ENCODE data around the gene ZNF684.

ZNF684 gene

DNA sequence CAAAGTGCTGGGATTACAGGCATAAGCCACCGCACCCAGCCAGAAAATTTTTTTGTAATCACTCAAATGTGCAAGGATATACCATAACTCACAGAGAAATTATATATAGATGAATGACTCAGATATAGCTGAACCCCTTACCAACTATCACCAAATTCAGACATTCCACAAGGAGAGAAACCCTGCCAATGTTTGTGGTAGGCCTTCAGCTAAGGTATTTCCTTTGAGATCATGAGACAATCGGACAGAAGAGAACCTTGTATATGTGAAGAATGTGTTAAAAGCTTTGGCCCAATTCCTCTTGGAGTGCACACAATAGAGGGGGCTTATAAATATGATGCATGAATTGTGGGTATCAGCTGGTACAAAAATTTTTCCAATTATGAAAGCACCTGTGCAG, 50.7 kb downstream of the ZNF684 start:
- Histone ChIP-seq H3K14ac (ENCODE audit: low read length in 2 of 2) (no peak overlapping the region), H3K79me1 (replicated peaks; ENCODE audit: low read length, poor library complexity, severe bottlenecking) (no peaks in the 10 kb centered on the region), H4K91ac (ENCODE audit: low read length) (no peak overlapping the region), H2AK5ac (ENCODE audit: low read length, severe bottlenecking) (no peak overlapping the region), H3K27ac (ENCODE audit: low read length, poor library complexity, severe bottlenecking) (no peak overlapping the region), H3K4ac (ENCODE audit: low read depth in 1 of 2, low read length in 2 of 2) (no peak overlapping the region), H3K4me2 (ENCODE audit: low read length, poor library complexity, severe bottlenecking) (no peak overlapping the region), H3K36me3 (ENCODE audit: control insufficient read depth in 1 of 2, insufficient read depth in 2 of 2, low read depth in 1 of 2, low read length in 2 of 2) (no peaks in the 10 kb centered on the region), H2BK15ac (ENCODE audit: low read depth, poor library complexity, severe bottlenecking) (no peak overlapping the region), H2BK5ac (ENCODE audit: low read depth, low read length, poor library complexity, severe bottlenecking) (no peak overlapping the region), H3K4me1 (ENCODE audit: control insufficient read depth, insufficient read depth, low read depth, low read length) (no peaks in the 10 kb centered on the region), H3K4me3 (ENCODE audit: insufficient read depth in 1 of 2, low read depth in 1 of 2, low read length in 2 of 2) (no peak overlapping the region), H3K18ac (ENCODE audit: low read depth in 1 of 2, low read length in 2 of 2) (no peak overlapping the region), H3K9ac (ENCODE audit: low read length) (no peak overlapping the region), H2BK120ac (ENCODE audit: low read depth, low read length) (no peak overlapping the region), H3K27me3 (ENCODE audit: control insufficient read depth in 1 of 2, insufficient read depth in 1 of 2, low read length in 2 of 2) (peaks cover 12 to 17% of the 10 kb centered on the region in 2 experiments), H3K9me3 (ENCODE audit: control insufficient read depth, low read length) (no peaks in the 10 kb centered on the region), H4K8ac (ENCODE audit: low read length) (no peak overlapping the region), H3K23ac (ENCODE audit: low read length in 2 of 2) (no peak overlapping the region), H2BK12ac (ENCODE audit: low read length in 2 of 2) (no peak overlapping the region), H2AFZ (ENCODE audit: low read depth, low read length) (no peak overlapping the region)
- DNase-seq = no peak
- WGBS = 78% methylated on average over 1 of the region's 2 CpGs

- Histone ChIP-seq H3K27me3 (ENCODE audit: control insufficient read depth in 1 of 2, insufficient read depth in 1 of 2, low read length in 2 of 2) (peaks cover 20 to 27% of the 10 kb centered on the region in 2 experiments), H4K8ac (ENCODE audit: low read length) (no peak overlapping the region), H3K4ac (ENCODE audit: low read depth in 1 of 2, low read length in 2 of 2) (no peak overlapping the region), H3K4me2 (ENCODE audit: low read length, poor library complexity, severe bottlenecking) (no peak overlapping the region), H3K18ac (ENCODE audit: low read depth in 1 of 2, low read length in 2 of 2) (peak overlapping the region in 1 of 2 experiments; percentile 38), H2BK15ac (ENCODE audit: low read depth, poor library complexity, severe bottlenecking) (no peak overlapping the region), H3K79me1 (replicated peaks; ENCODE audit: low read length, poor library complexity, severe bottlenecking) (no peaks in the 10 kb centered on the region), H3K14ac (ENCODE audit: low read length in 2 of 2) (no peak overlapping the region), H3K27ac (ENCODE audit: low read length, poor library complexity, severe bottlenecking) (no peak overlapping the region), H3K9ac (ENCODE audit: low read length) (peak overlapping the region; percentile 54), H3K4me3 (ENCODE audit: insufficient read depth in 1 of 2, low read depth in 1 of 2, low read length in 2 of 2) (no peak overlapping the region), H2AFZ (ENCODE audit: low read depth, low read length) (no peak overlapping the region), H2BK12ac (ENCODE audit: low read length in 2 of 2) (no peak overlapping the region), H3K23ac (ENCODE audit: low read length in 2 of 2) (no peak overlapping the region), H3K9me3 (ENCODE audit: control insufficient read depth, low read length) (no peaks in the 10 kb centered on the region), H4K91ac (ENCODE audit: low read length) (no peak overlapping the region), H2BK120ac (ENCODE audit: low read depth, low read length) (no peak overlapping the region), H3K4me1 (ENCODE audit: control insufficient read depth, insufficient read depth, low read depth, low read length) (no peaks in the 10 kb centered on the region), H2AK5ac (ENCODE audit: low read length, severe bottlenecking) (no peak overlapping the region), H2BK5ac (ENCODE audit: low read depth, low read length, poor library complexity, severe bottlenecking) (no peak overlapping the region), H3K36me3 (ENCODE audit: control insufficient read depth in 1 of 2, insufficient read depth in 2 of 2, low read depth in 1 of 2, low read length in 2 of 2) (no peaks in the 10 kb centered on the region)
- WGBS = 69% methylated on average over 4 of the region's 6 CpGs
- no peak for DNase-seq
These were observed 52.5 kb downstream of the ZNF684 start for GRCh38 chr1:40583980-40584379.

GRCh38 chr1:40588586-40588985, 57.1 kb downstream of the ZNF684 start:
- Histone ChIP-seq H3K27me3 (ENCODE audit: control insufficient read depth in 1 of 2, insufficient read depth in 1 of 2, low read length in 2 of 2) (peaks cover 20 to 25% of the 10 kb centered on the region in 2 experiments), H3K4ac (ENCODE audit: low read depth in 1 of 2, low read length in 2 of 2) (no peak overlapping the region), H3K14ac (ENCODE audit: low read length in 2 of 2) (no peak overlapping the region), H4K8ac (ENCODE audit: low read length) (no peak overlapping the region), H2AFZ (ENCODE audit: low read depth, low read length) (no peak overlapping the region), H3K4me1 (ENCODE audit: control insufficient read depth, insufficient read depth, low read depth, low read length) (no peaks in the 10 kb centered on the region), H2AK5ac (ENCODE audit: low read length, severe bottlenecking) (no peak overlapping the region), H3K18ac (ENCODE audit: low read depth in 1 of 2, low read length in 2 of 2) (no peak overlapping the region), H3K23ac (ENCODE audit: low read length in 2 of 2) (no peak overlapping the region), H3K9ac (ENCODE audit: low read length) (no peak overlapping the region), H2BK5ac (ENCODE audit: low read depth, low read length, poor library complexity, severe bottlenecking) (no peak overlapping the region), H3K27ac (ENCODE audit: low read length, poor library complexity, severe bottlenecking) (no peak overlapping the region), H3K4me3 (ENCODE audit: insufficient read depth in 1 of 2, low read depth in 1 of 2, low read length in 2 of 2) (no peak overlapping the region), H3K79me1 (replicated peaks; ENCODE audit: low read length, poor library complexity, severe bottlenecking) (no peaks in the 10 kb centered on the region), H2BK120ac (ENCODE audit: low read depth, low read length) (no peak overlapping the region), H4K91ac (ENCODE audit: low read length) (no peak overlapping the region), H2BK12ac (ENCODE audit: low read length in 2 of 2) (no peak overlapping the region), H3K9me3 (ENCODE audit: control insufficient read depth, low read length) (no peaks in the 10 kb centered on the region), H3K36me3 (ENCODE audit: control insufficient read depth in 1 of 2, insufficient read depth in 2 of 2, low read depth in 1 of 2, low read length in 2 of 2) (no peaks in the 10 kb centered on the region), H2BK15ac (ENCODE audit: low read depth, poor library complexity, severe bottlenecking) (no peak overlapping the region), H3K4me2 (ENCODE audit: low read length, poor library complexity, severe bottlenecking) (no peak overlapping the region)
- 66% methylated on average over 2 of the region's 2 CpGs for WGBS
- DNase-seq = no peak

DNA sequence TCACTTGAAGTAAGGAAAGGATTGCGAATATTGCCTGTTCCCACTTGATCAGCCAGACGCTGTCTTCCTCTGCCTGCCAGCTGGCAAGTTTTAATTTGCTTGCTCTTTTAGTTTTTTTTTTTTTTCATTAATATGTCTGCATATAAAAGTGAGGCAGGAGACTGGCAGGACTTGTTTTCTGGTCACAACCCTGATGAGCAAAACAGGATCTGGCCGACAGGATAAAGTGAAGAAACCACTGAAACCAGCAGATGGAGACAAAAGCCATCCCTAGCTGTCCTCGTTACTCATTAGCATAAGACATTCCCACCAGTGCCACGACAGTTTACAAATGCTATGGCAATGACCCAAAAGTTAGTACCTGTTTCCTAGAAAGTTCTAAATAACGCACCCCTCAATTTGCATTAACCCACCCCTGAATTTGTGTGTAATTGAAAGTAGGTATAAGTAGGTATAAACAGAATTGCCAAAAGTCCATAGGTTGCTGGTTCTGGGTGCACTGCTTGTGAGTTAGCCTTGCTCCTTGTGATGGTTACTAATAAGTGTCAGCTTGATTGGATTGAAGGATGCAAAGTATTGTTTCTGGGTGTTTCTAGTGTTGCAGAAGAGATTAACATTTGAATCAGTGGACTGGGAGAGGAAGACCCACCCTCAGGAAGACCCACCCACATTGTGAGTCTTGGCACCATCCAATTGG, 60.8 kb downstream of the ZNF684 start:
- Histone ChIP-seq H2BK120ac (ENCODE audit: low read depth, low read length) (no peak overlapping the region), H3K18ac (ENCODE audit: low read depth in 1 of 2, low read length in 2 of 2) (no peak overlapping the region), H3K14ac (ENCODE audit: low read length in 2 of 2) (no peak overlapping the region), H3K4me1 (ENCODE audit: control insufficient read depth, insufficient read depth, low read depth, low read length) (no peaks in the 10 kb centered on the region), H3K9ac (ENCODE audit: low read length) (no peak overlapping the region), H4K91ac (ENCODE audit: low read length) (no peak overlapping the region), H3K9me3 (ENCODE audit: control insufficient read depth, low read length) (no peaks in the 10 kb centered on the region), H3K4ac (ENCODE audit: low read depth in 1 of 2, low read length in 2 of 2) (no peak overlapping the region), H2BK15ac (ENCODE audit: low read depth, poor library complexity, severe bottlenecking) (no peak overlapping the region), H3K27ac (ENCODE audit: low read length, poor library complexity, severe bottlenecking) (no peak overlapping the region), H2AFZ (ENCODE audit: low read depth, low read length) (no peak overlapping the region), H2AK5ac (ENCODE audit: low read length, severe bottlenecking) (no peak overlapping the region), H2BK12ac (ENCODE audit: low read length in 2 of 2) (no peak overlapping the region), H3K27me3 (ENCODE audit: control insufficient read depth in 1 of 2, insufficient read depth in 1 of 2, low read length in 2 of 2) (peaks cover 12 to 14% of the 10 kb centered on the region in 2 experiments), H3K23ac (ENCODE audit: low read length in 2 of 2) (no peak overlapping the region), H3K36me3 (ENCODE audit: control insufficient read depth in 1 of 2, insufficient read depth in 2 of 2, low read depth in 1 of 2, low read length in 2 of 2) (no peaks in the 10 kb centered on the region), H3K79me1 (replicated peaks; ENCODE audit: low read length, poor library complexity, severe bottlenecking) (no peaks in the 10 kb centered on the region), H3K4me2 (ENCODE audit: low read length, poor library complexity, severe bottlenecking) (no peak overlapping the region), H4K8ac (ENCODE audit: low read length) (no peak overlapping the region), H3K4me3 (ENCODE audit: insufficient read depth in 1 of 2, low read depth in 1 of 2, low read length in 2 of 2) (no peak overlapping the region), H2BK5ac (ENCODE audit: low read depth, low read length, poor library complexity, severe bottlenecking) (no peak overlapping the region)
- 63% methylated on average over 5 of the region's 6 CpGs for WGBS
- DNase-seq = peak; percentile 17
